EL (cell line): ENCODE results near the gene SLCO3A1.
"Not testable (repeated sequence)": the region's sequence is repeated elsewhere in the genome, so short reads cannot be mapped to it uniquely, and the experiment has no call there.

Source experiments
- DNase-seq: peaks from one replicate; pipeline ENCODE4 v3.0.0-alpha.2; 2016

SLCO3A1 gene

GRCh38 chr15:92170897-92171296, 317.4 kb downstream of the SLCO3A1 start:
- no peak for DNase-seq

- DNase-seq = no peak
Observed at GRCh38 chr15:92178911-92179310, 325.4 kb downstream of the SLCO3A1 start.

GRCh38 chr15:92184142-92184541, 330.6 kb downstream of the SLCO3A1 start:
- no peak for DNase-seq

- DNase-seq = no peak
Observed at GRCh38 chr15:92184679-92185230, 331.2 kb downstream of the SLCO3A1 start.

GRCh38 chr15:92187975-92188374, 334.5 kb downstream of the SLCO3A1 start:
- DNase-seq = no peak

- no peak for DNase-seq
Observed at GRCh38 chr15:92189166-92189565, 335.7 kb downstream of the SLCO3A1 start.

GRCh38 chr15:92195241-92195640, 341.7 kb downstream of the SLCO3A1 start:
- no peak for DNase-seq

- no peak for DNase-seq
Observed at GRCh38 chr15:92196342-92196741, 342.8 kb downstream of the SLCO3A1 start.

GRCh38 chr15:92197746-92198145, 344.2 kb downstream of the SLCO3A1 start:
- DNase-seq = no peak

- DNase-seq = no peak
Observed at GRCh38 chr15:92200891-92201290, 347.4 kb downstream of the SLCO3A1 start.

- no peak for DNase-seq
Observed at GRCh38 chr15:92205255-92205739, 351.8 kb downstream of the SLCO3A1 start.

GRCh38 chr15:92207601-92208000, 354.1 kb downstream of the SLCO3A1 start:
- DNase-seq = not testable (repeated sequence)
